HEK293T (cell line): ENCODE results near the gene PRAC2.

Experiments
- CTCF ChIA-PET: fragments of 350-600 bp; formaldehyde crosslinking; extraction: SDS; loops from one replicate; lab custom pipeline; 2021; ENCODE audit warnings: antibody characterized with exemption, inconsistent platforms; lab: Yijun Ruan, JAX
- POLR2A ChIA-PET: fragments of 350-600 bp; formaldehyde crosslinking; extraction: SDS; loops from one replicate; lab custom pipeline; 2020; ENCODE audit warnings: antibody characterized with exemption, inconsistent platforms; lab: Yijun Ruan, JAX
- DNase-seq: peaks from one replicate; pipeline ENCODE4 v3.0.0; 2012; ENCODE audit warnings: mixed read lengths; ENCODE audit errors: extremely low spot score
- ARNT ChIP-seq: fragments of 450-650 bp; IDR thresholded peaks from 2 replicates; pipeline ENCODE4 v1.6.1; 2017; ENCODE audit warnings: mild to moderate bottlenecking
- BHLHE40 ChIP-seq: fragments of 450-650 bp; IDR thresholded peaks from 2 replicates; pipeline ENCODE4 v1.6.1; 2016; ENCODE audit warnings: mild to moderate bottlenecking, moderate library complexity, borderline replicate concordance
- CTBP1 ChIP-seq: fragments of 450-650 bp; IDR thresholded peaks from 2 replicates; pipeline ENCODE4 v1.6.1; 2016; ENCODE audit warnings: borderline replicate concordance
- ELF4 ChIP-seq: fragments of 450-650 bp; IDR thresholded peaks from 2 replicates; pipeline ENCODE4 v1.6.1; 2017; ENCODE audit warnings: antibody characterized with exemption
- FOXA1 ChIP-seq: fragments of 450-650 bp; IDR thresholded peaks from 2 replicates; pipeline ENCODE4 v1.6.1; 2016; ENCODE audit warnings: mild to moderate bottlenecking
- FOXK2 ChIP-seq: fragments of 450-650 bp; IDR thresholded peaks from 2 replicates; pipeline ENCODE4 v1.6.1; 2016; ENCODE audit warnings: mild to moderate bottlenecking
- FOXM1 ChIP-seq: fragments of 450-650 bp; IDR thresholded peaks from 2 replicates; pipeline ENCODE4 v1.6.1; 2017; ENCODE audit warnings: mild to moderate bottlenecking, borderline replicate concordance
- HDGF ChIP-seq: fragments of 450-650 bp; IDR thresholded peaks from 2 replicates; pipeline ENCODE4 v1.6.1; 2017; ENCODE audit warnings: antibody characterized with exemption, borderline replicate concordance
- L3MBTL2 ChIP-seq: fragments of 450-650 bp; conservative IDR thresholded peaks from 2 replicates; pipeline ENCODE4 v1.6.1; 2016; ENCODE audit warnings: mild to moderate bottlenecking
- LEF1 ChIP-seq: fragments of 450-650 bp; IDR thresholded peaks from 2 replicates; pipeline ENCODE4 v1.6.1; 2017; ENCODE audit warnings: mild to moderate bottlenecking, borderline replicate concordance
- NFRKB ChIP-seq: fragments of 450-650 bp; IDR thresholded peaks from 2 replicates; pipeline ENCODE4 v1.6.1; 2016; ENCODE audit warnings: mild to moderate bottlenecking, moderate library complexity
- PKNOX1 ChIP-seq: fragments of 450-650 bp; IDR thresholded peaks from 2 replicates; pipeline ENCODE4 v1.6.1; 2016
- SP1 ChIP-seq: fragments of 450-650 bp; IDR thresholded peaks from 2 replicates; pipeline ENCODE4 v1.6.1; 2017
- SUZ12 ChIP-seq: fragments of 450-650 bp; IDR thresholded peaks from 2 replicates; pipeline ENCODE4 v1.6.1; 2016; ENCODE audit warnings: mild to moderate bottlenecking
- TARDBP ChIP-seq: fragments of 450-650 bp; IDR thresholded peaks from 2 replicates; pipeline ENCODE4 v1.6.1; 2016
- ZNF384 ChIP-seq: fragments of 450-650 bp; IDR thresholded peaks from 2 replicates; pipeline ENCODE4 v1.6.1; 2016

Gene PRAC2

GRCh38 chr17:48773245-48773644, 50.3 kb downstream of the PRAC2 start:
- DNase-seq: no peak
- CTCF ChIA-PET: interaction anchor here (1.1 kb wide), 1 partner anchor 106 kb away, joined by 3 read pairs; no protein-coding TSS in a partner anchor
- POLR2A ChIA-PET: no interaction called here
- TF ChIP-seq FOXM1 (no peak), PKNOX1 (no peak), TARDBP (no peak), FOXA1 (no peak), HDGF (no peak), CTBP1 (no peak), SUZ12 (no peak), LEF1 (no peak), ZNF384 (no peak), ARNT (no peak), ELF4 (no peak), FOXK2 (no peak), SP1 (no peak), NFRKB (no peak), L3MBTL2 (no peak), BHLHE40 (no peak)
